Measurements from ENCODE around the gene ASF1B.

DNA sequence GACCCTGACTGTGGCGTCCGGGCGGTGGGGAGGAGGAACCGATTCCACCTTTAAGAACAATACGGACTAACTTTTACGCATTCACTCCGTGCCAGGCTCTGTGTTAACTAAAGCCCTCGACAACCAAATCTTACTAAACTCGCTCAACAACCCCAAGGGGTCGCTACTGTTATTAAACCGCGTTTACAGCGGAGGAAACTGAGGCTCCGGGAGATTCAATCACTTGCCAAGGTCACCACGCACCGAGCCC, 47.1 kb downstream of the ASF1B start:
- TF ChIP-seq, protein P1, sequence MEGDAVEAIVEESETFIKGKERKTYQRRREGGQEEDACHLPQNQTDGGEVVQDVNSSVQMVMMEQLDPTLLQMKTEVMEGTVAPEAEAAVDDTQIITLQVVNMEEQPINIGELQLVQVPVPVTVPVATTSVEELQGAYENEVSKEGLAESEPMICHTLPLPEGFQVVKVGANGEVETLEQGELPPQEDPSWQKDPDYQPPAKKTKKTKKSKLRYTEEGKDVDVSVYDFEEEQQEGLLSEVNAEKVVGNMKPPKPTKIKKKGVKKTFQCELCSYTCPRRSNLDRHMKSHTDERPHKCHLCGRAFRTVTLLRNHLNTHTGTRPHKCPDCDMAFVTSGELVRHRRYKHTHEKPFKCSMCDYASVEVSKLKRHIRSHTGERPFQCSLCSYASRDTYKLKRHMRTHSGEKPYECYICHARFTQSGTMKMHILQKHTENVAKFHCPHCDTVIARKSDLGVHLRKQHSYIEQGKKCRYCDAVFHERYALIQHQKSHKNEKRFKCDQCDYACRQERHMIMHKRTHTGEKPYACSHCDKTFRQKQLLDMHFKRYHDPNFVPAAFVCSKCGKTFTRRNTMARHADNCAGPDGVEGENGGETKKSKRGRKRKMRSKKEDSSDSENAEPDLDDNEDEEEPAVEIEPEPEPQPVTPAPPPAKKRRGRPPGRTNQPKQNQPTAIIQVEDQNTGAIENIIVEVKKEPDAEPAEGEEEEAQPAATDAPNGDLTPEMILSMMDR (IDR thresholded peaks at IDR 0.05): no peak
- TF ChIP-seq POLR2AphosphoS5 (IDR thresholded peaks at IDR 0.05; ENCODE audit: insufficient read depth in 1 of 2, low read depth in 1 of 2): no peak
